ENCODE measurements around the gene ZBTB20.

The ZBTB20 gene

DNA sequence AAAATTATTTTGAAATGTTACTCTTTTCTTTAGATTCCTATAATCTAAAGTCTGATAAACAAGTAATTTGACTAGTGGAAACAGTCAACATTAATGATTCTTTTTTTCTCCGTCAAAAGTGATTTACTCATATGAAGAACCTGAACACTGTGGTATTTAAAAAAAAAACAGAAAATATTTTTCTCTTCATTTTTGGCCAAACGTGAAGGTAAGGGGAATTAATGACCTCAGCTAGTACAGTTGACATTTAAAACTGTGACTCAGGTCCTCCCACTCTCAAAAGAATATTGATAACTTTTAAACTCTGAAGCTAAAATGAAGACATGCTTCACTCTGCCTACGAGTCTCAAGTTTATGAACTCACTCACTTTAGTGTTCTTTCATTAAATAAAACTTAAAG lies 818.7 kb downstream of the ZBTB20 start:
- no peak for DNase-seq (ENCODE audit: low read depth)

DNA sequence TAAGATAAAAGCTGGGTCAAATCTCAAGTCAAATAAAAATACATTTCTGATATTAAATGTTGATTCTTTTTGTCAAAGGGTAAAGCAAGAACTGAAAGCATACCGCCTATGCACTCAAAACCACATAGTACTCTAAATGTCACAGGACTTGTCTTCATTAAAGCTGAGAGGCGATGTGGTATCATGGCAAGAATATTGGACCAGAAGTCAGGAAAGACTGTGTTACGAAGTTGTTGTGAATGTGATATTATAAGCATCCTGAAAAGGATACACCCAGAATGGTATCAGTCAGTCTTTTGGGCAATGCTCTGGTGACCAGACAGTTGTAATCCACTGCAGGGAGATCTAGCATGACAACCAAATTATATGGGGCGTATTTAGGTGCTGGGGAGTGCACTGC lies 819.4 kb downstream of the ZBTB20 start:
- DNase-seq (ENCODE audit: low read depth) = no peak

DNA sequence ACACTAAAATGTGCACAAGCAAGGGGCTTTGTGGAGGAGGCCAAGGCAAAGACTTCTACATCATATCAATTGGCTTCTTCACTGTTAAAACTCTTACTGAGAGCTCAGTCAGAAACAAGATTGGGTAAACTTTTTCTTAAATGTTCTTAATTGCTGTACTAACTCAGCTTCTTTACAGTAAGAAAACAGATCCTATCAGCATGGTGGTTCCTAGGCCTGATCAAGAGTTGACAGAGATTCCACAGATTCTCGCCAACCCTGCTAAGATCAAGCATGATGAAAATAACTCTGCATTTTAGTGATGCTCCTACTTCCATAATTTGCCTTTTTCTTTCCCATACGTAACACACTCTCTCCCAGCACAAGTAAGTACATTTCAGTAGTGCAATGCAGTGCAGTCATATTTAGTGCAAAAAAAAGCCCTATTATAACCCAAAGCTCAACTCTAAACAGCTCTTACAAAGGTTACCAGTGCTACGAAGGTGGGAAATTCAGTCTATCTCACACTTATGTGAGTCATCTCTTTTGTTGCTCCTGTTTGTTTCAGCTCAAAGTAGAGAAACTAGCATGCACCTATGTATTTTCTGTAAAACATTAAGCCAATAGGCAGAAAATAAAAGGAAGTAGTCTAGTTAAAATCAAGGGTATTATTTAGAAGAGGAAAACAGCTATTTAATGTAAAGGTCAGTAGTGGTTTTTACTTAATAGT lies 823.4 kb downstream of the ZBTB20 start:
- DNase-seq (ENCODE audit: low read depth) = no peak

DNA sequence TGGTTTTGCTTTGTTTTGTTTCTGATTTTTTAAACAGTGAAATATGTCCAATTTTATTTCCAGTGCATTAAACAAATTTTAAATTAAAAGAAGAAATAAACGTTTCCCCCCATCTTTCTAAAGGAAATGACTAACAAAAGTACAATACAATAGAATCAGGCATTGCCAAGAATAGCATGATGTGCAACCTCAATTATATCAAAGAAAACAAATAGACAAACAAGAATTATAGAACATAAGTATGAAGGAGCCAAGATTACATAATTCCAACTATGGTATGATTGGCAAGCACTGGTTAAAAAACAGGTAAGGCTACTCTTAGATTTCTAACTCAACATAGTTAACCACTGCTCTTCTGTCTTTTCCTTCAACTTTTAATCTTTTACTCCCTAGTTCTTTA lies 826.8 kb downstream of the ZBTB20 start:
- DNase-seq (ENCODE audit: low read depth) = no peak

DNA sequence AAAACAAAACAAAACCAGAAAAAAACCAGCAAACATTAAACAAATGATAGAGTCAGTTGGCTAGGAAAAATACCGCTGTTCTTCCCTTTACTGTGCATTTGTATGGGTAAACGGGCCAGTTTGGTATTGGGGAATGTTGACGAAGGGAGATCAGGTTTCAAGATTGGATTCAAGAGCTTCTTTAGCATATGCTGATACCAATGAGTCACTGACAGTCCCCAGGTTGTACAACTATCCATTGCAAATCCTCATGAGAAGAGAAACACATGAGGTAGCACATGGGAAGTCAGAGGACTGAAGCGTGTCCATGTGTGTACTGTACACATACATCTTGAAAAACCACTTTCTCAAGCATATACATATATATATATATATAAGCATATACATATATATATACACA lies 827.6 kb downstream of the ZBTB20 start:
- no peak for DNase-seq (ENCODE audit: low read depth)

DNA sequence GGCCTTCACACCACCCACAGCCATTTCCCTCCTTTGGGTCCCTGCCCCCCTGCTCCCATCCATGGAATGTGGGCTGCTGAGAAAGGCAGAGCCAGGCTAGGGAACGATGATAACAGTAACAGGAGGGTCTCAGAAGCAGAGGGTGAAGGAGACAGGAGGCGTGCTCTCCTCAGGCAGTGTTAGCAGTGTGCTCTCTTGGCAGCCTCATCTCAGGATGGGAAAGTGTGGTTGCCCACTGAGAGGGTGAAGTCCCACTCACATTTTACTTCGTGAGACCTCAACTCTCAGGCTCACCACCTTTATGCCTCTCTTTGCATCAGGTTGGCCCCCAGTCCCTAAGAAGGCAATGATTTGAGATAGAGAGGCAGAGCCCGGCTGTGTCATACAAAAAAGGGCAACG lies 828.8 kb downstream of the ZBTB20 start:
- DNase-seq (ENCODE audit: low read depth) = no peak

DNA sequence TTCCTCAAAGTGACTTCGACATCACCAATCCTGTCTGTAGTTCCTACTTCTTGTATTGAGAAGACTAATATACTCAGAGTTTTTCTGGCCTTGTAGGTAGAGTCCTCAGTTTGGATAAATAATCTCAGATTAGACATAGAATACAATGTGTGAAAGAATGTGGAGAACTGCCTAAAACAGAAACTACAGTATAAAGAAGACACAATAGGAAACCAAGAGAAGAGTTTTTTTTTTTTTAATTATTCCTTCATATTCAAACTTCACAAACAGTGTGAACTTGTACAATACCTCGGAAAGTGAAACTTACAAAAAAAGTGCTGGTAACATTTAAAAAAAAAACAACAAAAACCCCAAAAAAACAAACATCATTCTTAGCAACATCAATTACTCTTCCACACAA lies 832.8 kb downstream of the ZBTB20 start:
- DNase-seq (ENCODE audit: low read depth) = no peak

DNA sequence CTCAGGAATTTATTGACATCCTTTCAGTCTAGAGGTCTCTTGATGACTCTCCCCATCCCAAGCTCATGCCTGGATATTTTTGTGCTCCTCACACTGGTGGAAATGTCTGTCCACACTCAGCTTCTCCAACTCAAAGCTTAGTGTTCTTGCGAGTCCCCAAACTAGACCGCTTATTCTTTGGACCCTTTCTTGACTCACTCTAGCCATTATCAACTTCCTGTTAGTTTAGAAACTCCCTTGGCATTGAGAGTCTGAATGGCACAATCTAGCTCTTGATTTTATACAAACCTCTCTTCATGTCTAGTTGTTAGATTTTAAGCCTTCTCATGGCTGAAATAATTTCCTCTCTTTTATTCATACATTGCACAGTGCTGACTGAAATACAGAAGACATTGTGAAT lies 833.7 kb downstream of the ZBTB20 start:
- DNase-seq (ENCODE audit: low read depth) = no peak

DNA sequence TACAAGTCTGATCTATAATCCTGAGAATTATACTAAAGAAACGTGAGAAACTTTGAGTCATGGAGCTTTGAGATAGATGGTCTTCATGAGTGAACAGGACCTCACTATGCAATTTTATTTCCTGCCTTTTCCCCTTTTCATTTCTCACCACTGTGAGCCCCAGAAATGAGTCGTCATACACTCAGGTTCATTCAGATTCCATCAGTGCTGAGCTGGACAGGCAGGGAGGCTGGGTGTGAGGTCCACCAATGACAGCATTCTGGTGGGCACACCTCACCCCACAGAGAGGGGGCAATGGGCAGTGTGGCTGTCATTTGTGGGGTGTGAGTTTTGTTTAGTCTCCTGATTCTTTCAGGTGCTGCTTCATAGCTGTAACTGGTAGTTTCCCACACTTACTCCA lies 836.4 kb downstream of the ZBTB20 start:
- no peak for DNase-seq (ENCODE audit: low read depth)

DNA sequence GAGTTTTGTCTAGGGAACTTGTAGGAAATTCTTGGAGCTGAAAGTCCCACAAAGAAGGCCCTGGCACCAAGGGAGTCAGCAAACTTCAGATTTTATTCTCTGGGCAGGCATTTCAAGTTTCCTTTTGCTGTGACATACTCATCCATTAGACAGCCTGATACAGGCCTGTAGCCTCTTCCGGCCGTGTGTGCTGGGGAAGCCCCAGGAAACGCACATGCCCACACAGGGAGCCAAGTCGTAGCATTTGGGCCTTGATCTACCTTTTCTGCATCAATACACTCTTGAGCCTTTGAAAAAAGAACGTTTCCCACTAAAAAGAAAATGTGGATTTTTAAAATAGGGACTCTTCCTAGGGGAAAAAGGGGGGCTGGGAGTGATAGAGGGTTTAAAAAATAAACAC lies 838.3 kb downstream of the ZBTB20 start:
- peak; percentile 56 for DNase-seq (ENCODE audit: low read depth)

DNA sequence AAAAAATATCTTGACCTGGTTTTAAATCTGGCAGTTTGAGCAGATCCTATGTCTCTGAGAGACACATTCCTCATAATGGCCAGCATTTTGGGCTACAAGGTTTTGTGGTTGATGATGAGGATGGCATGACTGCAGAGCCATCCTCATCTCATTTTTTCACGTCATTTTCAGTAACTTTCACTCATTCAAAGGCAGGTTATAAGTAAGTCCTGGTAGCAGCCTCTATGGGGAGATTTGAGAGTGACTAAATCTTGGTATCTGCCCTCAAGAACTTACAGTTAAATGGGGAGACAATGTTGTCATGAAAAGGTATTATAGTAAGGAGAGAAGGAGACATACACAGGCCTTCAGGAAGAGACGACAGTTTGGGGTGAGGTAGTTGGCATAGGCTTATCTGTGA lies 838.7 kb downstream of the ZBTB20 start:
- no peak for DNase-seq (ENCODE audit: low read depth)

DNA sequence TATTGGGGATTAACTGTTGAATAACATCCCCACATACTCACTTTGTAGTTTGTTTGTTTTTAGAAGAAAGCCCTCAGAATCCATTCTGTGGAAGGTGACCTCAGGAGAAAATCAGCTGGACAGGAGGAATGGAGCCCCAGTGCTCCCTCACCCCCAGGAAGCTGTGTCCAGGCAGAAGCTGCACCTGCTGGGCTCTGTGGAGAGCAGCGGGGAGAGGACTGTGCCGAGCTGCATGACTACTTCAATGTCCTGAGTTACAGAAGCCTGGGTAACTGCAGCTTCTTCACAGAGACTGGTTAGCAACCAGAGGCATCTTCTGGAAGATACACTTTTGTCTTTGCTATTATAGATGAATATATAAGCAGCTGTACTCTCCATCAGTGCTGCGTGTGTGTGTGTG lies 839.3 kb downstream of the ZBTB20 start:
- no peak for DNase-seq (ENCODE audit: low read depth)

DNA sequence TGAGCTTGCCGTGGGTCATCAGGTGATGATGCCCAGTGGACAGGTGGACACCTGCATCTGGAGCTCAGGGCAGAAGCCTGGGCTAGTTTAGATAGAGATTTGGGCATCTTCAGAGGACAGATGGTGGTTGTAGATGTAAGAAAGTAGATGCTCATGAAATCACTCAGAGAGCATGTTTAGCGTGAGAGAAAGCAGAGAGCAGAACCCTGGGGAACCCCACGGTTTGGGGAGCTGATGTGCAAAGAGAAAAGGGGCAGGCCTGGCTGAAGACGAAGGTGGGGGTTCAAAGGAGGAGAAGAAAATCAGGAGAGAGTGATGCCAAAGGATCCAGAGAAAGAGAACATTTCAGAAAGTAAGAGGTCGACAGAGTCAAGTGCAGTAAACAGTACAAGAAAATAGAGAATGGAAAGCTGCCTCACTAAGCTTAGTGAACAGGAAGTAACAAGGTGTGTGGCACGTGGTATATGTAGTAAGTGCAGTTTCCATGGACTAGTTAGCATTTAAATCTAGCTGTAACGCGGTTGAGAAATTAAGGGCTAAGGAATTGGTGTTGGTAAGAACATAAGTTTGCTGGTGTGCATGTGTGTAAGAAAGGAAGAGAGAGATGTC lies 839.8 kb downstream of the ZBTB20 start:
- no peak for DNase-seq (ENCODE audit: low read depth)

DNA sequence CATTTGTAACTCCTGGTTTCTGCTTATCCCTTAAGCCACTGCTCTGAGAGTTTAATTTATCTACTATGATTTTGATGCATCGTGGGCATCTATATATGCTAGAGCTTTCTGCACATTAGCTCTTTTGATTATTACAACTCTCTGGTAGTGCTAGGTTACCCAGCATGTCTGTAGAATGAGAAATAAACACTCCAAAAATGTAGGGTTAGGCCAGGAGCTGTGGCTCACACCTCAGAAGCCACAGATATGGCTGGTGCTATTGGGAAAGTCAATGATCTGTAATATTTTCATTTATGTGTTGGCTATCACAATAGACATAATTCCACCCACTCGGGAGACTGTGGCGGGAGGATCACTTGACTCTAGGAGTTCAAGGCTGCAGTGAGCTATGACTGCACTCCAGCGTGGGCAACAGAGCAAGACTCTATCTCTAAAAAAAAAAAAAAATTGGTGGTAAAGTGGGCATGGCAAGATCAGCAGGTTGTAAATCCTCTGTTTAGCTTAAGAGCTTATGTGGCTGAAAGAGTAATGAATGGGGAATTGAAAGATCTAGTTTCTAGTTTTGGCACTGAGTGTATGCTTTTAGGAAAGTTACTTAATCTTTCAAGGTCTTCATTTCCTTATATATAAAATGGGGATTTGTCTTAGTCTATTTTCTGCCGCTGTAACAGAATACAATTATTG lies 847.0 kb downstream of the ZBTB20 start:
- DNase-seq (ENCODE audit: low read depth) = no peak

DNA sequence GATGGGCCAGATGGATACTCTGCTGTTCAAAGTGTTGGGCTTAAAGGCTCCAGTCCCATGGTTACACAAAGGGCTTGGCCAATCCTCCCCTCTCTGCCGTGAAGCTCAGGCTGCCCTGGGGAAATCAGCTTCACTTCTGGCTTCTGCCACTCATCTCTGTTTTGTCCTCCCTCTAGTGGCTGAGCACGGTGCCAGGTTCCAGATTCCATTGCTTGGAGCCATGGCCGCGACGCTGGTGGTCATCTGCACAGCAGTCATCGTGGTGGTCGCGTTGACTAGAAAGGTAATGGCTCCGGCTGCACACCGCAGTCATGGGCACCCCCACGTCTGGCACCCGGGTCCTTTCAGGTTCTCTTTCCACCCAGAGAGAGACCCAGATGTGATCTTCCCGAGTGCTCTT lies 847.7 kb downstream of the ZBTB20 start:
- DNase-seq (ENCODE audit: low read depth) = no peak

DNA sequence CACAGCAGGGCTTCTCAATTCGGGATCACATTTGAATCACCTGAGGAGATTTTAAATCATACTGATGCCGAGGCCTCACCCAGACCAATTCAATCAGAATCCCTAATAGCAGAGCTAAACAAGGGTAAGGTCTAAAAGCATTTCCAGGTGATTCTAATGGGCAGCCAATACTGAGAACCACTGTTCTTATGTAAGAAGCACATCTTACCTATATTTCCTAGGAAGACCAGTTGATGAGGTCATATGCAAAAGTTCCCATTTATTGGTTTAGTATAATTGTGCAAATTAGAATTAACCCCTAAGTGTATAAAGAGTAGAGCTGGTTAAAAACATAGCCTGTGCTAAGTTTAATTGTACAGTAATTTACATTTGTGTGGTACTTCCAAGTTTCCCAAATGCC lies 851.1 kb downstream of the ZBTB20 start:
- DNase-seq (ENCODE audit: low read depth) = no peak

DNA sequence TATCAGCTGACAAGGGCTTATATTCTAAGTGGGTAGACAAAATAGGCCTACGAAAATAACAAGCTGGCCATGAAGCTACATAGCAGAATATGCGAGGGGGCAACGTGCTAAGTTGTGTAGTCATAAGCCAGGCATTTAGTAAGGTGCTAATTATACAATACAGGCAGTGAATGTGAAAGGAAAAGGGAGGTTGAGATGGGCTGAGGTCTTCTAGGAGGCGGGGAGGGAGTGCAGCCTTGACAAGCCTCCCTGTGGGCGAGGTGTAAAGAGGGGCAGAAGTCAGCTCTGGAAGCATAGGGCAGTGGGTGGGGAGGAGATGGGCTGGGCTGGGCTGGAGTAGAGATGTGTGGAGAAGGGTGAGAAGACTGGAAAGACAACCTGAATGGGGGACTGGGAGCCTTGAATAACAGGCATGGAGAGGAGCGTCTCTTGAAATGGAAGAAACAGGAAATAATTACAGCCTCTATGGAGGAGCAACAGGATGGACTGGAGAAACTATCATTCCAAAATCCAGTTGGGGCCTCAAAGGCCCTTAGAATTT lies 852.1 kb downstream of the ZBTB20 start:
- no peak for DNase-seq (ENCODE audit: low read depth)

DNA sequence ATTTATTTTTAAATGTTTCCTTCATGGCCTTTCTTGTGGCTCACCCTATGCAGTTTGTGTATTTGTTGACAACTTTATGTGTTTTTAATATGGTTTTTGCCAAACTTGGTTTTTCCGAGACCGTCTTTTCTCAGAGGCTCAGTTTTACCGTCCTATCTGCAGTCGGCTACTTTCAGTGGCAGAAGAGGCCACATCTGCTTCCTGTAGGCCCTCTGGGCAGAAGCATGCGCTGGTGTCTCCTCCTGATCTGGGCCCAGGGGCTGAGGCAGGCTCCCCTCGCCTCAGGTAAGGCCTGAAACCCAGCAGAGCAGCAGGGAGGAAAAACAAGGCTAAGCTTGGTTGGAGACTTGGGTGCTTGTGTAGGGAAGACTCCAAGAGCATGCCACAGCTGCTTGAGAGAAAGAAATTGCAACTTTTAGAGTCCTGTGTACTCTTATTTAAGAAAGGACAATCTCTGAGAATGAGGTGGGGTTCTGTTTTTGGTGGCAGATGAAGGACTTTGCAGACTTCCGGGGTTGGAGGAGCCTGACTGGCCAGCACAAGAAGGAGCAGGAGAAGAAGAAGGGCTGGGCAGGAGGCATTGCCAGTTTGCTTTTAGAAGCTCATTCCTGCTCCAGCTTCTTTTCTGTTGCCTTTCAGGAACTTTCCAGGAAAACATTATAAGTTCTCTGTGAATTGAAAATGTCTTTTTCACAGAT lies 853.1 kb downstream of the ZBTB20 start, which contains the start of gene TIGIT:
Gene TIGIT, plus strand, starts transcription at position 191 of the 698 bp plus-strand sequence. Its CDS starts 34 bp downstream, at position 225.
- no peak for DNase-seq (ENCODE audit: low read depth)

DNA sequence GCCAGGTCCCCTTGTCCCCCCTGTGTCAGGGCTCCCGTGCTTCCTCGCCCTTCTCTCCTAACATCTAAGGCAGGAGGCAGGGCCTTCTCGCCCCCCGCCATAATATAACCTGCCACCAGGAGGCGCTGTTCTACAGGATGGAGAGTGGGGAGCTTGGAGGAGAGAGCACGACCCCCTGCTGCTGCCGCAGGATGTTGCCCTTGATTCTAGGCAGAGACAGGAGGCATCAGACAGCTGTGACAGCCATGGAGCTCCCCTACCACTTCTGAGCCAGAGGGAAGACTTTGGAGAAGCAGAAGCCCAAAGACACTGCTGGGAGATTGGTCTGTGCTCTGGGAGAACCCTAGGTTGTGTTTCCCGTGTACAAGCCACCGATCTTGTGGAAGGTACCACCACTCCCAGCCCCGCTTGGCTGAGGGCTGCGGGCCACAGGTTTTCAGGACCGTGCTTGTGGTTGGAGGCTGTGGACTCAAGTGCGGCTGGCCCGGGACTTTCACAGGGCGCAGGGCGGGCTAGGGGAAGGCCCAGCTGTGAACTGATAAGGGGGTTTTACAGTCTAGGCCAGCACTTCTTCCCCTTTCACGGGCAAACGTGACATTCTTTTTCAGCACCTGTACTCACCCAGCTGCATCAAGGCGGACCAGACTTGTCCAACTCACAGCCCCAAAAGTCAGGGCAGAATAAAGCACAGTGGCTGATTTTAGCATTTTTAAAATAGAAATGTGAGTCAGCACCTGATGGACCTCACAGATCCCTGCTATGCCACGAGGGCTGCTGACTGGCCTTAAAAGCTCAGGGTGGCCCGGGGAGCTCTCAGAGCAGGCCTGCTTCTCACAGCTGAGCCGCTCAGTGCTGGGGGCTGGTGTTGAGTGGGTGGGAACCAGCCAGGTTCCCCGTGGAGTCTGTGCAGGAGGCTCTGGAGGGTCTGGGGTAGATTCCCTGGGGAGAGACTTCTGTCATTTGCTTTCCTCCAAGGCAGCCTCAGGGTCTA lies 855.9 kb downstream of the ZBTB20 start:
- peak; percentile 71 for DNase-seq (ENCODE audit: low read depth)

DNA sequence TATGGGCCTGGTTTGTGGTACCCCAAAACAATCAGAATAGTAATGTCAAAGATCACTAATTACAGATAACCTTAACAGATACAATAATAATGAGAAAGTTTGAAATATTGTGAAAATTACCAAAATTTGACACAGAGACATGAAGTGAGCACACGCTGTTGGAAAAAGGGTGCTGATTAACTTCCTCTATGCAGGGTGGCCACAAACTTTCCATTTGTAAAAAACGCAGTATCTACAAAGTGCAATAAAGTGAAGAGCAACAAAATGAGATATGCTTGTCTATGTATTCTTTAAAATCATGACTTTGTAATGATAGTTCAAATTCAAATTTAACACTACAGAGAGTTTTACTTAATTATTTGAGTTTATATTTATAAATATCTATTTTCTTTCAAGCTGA lies 860.8 kb downstream of the ZBTB20 start:
- no peak for DNase-seq (ENCODE audit: low read depth)

DNA sequence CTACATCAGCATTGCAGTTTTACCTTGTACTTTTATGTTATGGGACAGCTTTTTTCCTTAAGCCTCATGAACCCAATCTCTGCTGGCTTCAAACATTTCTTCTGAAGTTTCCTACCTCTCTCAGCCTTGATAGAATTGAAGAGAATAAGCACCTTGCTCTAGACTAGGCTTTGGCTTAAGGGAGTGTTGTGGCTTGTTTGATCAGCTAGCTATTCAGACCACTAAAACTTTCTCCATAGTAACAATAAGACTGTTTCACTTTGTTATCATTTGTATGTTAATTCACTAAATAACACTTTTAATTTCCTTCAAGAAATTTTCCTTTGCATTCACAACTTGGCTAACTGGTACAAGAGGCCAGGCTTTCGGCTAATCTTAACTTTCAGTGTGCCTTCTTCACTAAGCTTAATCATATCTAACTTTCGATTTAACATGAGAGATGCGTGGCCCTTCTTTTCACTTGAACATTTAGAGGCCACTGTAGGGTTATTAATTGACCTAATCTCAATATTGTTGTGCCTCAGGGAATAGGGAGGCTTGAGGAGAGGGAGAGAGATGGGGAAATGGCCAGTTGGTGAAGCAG lies 861.3 kb downstream of the ZBTB20 start:
- DNase-seq (ENCODE audit: low read depth) = no peak

All from T-helper 22 cell (primary cell).